Left colon (tissue), 2 donors: Measurements from ENCODE around the gene MED13L. TPM values are rescaled to one million over a fixed set of nuclear protein-coding genes. Genes with fewer than 3 reads are reported as not detected.

Experiments used
- ATAC-seq: fragments of 200-7000 bp; cut with Tn5 transposase; one replicate; pipeline ENCODE4 v1.9.1; 2020; ENCODE audit warnings: mild to moderate bottlenecking, moderate library complexity
- DNase-seq, 2 donors: peaks; one replicate each; pipeline ENCODE4 v3.0.0-alpha.2; 2020
- intact Hi-C, 2 donors: fragments of 100-400 bp; cut with DNase I in 1 of 2; cut with micrococcal nuclease in 1 of 2; formaldehyde crosslinking; loops; one replicate each; pipeline versions ENCODE4 v1.11.2 to v1.14.0; 2022; cut with DNase I, micrococcal nuclease
- total RNA-seq, 2 donors: library from RNA; stranded (reverse); fragmentation: NEBNext Ultra II Directional; extraction: Animal tissue kit (Norgen Biotek cat#: 25700); gene quantifications; one replicate each; pipeline ENCODE4 v1.2.1, GENCODE V29; 2021
- donor health status: DM: no; HTN: no; CAD: no.
- donor health status: DM: yes; HTN: yes; CAD: no.

Gene MED13L
- total RNA-seq, 2 donors from 2014 or later: 94.2 to 106 TPM

DNA sequence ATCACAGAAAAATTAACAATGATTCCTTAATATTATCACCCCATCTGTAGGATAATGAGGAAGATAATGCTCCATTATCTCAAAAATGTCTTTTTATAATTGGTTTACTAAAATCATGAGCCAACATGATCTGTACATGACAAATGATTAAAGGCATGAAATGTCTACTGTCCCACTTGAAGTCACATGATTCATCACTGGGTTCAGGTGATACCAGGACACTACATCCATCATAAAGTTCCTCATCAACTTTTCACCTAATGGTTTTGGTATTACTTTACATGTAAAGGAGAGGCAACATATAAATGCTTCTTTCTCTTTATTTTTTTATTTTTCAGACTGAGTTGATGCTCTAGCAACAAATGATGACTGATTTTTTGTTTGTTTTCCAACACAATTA, 313.3 kb downstream of the MED13L start:
- ATAC-seq: no peak
- DNase-seq: no peak
- intact Hi-C loops: no loop called here

- intact Hi-C loops: no loop called here
- DNase-seq: no peak
These were observed 315.3 kb downstream of the MED13L start for GRCh38 chr12:115962216-115962615.

GRCh38 chr12:115960868-115961802, 316.4 kb downstream of the MED13L start:
- DNase-seq: no peak
- intact Hi-C loops: no loop called here
- ATAC-seq: no peak

More at GRCh38 chr12:115962216-115962615, 315.3 kb downstream of the MED13L start:
- ATAC-seq: no peak

- intact Hi-C loops: no loop called here
- ATAC-seq (no peak), DNase-seq (no peak)
These were observed 319.7 kb downstream of the MED13L start for GRCh38 chr12:115957686-115958290.

- intact Hi-C loops: no loop called here
- no peak for DNase-seq
- no peak for ATAC-seq
These were observed 320.8 kb downstream of the MED13L start for GRCh38 chr12:115956659-115957058.

DNA sequence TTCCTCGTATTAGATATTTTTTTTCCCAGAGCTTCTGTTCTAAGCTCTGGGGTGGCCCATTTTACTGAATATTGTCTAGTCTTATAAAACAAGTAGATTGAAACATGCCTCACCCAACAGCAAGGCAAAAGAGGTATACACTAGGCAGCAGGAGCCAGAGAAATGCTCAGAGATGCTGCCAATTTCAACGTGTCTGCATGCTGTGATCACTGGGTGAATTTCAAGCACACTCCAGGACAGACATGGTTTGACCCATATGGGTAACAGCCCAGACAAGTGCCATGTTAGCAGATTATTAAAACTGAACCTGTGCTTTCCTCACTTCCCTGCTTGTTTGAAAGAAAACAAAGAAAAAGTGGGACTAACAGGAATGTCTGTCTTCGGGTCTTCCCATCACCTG, 321.3 kb downstream of the MED13L start:
- intact Hi-C loops: no loop called here
- DNase-seq (no peak), ATAC-seq (no peak)

- intact Hi-C loops: no loop called here
- DNase-seq (no peak), ATAC-seq (no peak)
These were observed 324.0 kb downstream of the MED13L start for GRCh38 chr12:115953450-115953849.

- DNase-seq (no peak), ATAC-seq (peak; percentile 10)
- intact Hi-C loops: no loop called here
These were observed 324.5 kb downstream of the MED13L start for GRCh38 chr12:115953031-115953430.

- ATAC-seq (no peak), DNase-seq (no peak)
- intact Hi-C loops: no loop called here
These were observed 326.5 kb downstream of the MED13L start for GRCh38 chr12:115950959-115951358.

GRCh38 chr12:115949675-115950074, 327.8 kb downstream of the MED13L start:
- DNase-seq: no peak
- intact Hi-C loops: no loop called here
- no peak for ATAC-seq

DNA sequence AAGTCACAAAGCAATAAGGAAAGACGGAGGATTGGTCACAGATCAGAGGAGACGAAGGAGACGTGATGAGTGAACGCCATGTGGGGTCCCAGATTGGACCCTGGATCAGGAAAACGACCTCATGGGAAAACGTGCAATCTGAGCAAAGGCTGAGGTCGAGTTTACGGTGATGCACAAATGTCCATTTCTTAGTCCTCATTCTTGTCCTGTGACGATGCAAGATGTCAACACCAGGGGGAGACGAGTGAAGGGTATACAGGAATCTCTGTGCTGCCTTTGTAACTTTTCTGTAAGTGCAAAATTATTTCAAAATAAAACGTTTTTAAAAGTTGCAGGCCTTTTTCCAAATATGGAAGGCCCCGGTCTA, 329.8 kb downstream of the MED13L start:
- ATAC-seq (no peak), DNase-seq (no peak)
- intact Hi-C loops: no loop called here

DNA sequence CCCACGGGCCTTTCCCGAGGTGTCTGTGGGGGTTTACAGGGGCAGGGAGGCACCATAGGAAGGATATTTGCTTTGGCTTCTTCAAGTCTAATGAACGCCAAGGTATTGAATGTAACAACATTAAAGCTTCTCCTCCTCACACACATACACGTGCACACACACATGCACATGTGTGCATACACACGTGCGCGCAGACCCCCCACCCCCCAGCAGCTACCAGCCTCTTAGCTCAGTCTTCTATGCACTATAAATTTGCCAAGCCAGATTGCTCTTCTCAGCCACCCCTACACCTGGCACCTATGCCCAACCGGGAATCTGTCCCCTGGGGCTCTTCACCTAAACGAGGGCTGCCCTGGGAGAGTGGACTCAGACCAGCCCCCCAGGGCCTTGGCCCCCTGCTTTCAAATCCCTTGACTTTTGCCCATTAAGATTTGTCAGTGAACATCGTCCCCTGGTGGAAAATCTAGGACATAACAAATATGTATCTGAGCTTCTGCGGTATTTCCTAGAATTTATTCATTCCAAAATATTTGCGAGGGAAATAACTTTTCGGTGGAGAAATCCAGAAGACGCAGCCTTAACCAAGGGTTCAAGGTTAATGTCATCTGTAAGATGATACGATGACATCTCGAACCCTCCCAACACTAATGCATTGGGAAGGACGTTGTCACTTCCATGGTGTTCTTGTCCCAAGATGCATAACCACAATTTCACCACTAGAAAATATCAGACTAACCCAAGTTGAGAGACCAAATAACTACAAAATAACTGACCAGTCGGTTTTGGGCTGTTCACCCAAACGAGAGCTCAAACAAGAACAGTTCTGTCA, 330.4 kb downstream of the MED13L start:
- no peak for DNase-seq
- no peak for ATAC-seq
- intact Hi-C loops: no loop called here

DNA sequence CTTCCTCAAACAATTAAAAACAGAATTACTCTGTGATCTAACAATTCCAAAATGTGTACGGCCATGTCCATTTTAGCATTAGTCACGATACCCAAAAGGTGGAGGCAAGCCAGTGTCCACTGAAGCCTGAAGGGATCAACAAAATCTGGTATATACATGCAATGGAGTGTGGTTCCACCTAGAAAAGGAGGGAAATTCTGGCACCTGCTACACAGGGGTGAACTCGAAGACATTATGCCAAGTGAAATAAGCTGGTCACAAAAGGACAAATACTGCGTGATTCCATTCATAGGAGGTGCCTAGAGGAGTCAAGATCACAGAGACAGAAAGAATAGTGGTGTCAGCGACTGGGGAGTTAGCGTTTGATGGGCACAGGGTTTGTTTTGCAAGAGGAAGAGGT, 331.4 kb downstream of the MED13L start:
- DNase-seq: no peak

GRCh38 chr12:115945491-115945885, 332.0 kb downstream of the MED13L start:
- DNase-seq: no peak
- no peak for ATAC-seq
- intact Hi-C loops: no loop called here

More for the DNA sequence above, 331.4 kb downstream of the MED13L start:
- intact Hi-C loops: no loop called here
- ATAC-seq: no peak

DNA sequence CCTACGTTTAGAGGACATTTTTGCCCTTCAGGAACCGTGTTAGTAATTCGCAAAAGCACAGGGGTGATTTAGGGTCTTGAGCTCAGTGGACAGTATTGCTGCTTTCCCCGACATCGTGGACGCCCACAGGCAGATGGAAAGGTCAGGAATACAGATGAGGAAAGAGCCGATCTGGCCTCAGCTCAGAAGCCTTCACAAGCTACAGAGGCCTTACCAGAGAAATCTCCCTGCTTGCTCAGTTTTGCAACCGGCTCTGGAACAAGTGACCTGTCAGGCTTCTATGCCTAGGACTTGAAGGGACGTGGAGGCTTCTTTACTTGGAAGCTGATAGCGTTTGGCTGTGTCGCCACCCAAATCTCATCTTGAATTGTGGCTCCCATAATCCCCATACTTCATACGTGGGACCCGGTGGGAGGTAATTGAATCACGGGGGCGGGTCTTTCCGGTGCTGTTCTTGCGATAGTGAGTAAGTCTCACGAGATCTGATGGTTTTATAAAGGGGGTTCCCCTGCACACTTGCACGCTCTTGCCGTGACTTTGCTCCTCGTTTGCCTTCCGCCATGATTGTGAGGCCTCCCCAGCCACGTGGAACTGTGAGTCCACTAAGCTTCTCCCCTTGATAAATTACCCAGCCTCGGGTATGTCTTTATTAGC, 332.5 kb downstream of the MED13L start:
- DNase-seq (no peak), ATAC-seq (no peak)
- intact Hi-C loops: no loop called here

GRCh38 chr12:115944392-115944742, 333.1 kb downstream of the MED13L start:
- intact Hi-C loops: no loop called here
- DNase-seq (no peak), ATAC-seq (no peak)

GRCh38 chr12:115943630-115944391, 333.7 kb downstream of the MED13L start:
- ATAC-seq: no peak
- no peak for DNase-seq
- intact Hi-C loops: no loop called here

DNA sequence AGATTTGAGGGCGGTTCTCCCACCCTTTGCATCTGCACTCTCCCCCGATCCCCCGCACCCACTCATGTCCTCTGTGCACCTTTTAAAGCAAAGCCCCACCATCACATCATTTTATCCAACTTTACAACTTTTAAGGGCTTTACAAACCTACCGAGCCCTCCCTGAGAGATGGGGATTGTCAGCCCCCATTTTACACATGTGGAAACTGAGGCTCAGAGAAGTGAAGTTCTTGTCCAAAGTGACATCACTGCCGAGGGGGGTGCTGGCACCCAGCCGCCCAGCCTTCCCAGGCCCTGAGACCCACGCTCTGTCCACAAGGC, 334.2 kb downstream of the MED13L start:
- intact Hi-C loops: no loop called here
- ATAC-seq: no peak
- no peak for DNase-seq

- no peak for DNase-seq
- intact Hi-C loops: no loop called here
- ATAC-seq: no peak
These were observed 335.1 kb downstream of the MED13L start for GRCh38 chr12:115942346-115942745.
